DMS 273 (cell line): Measurements from ENCODE around the gene DNAJC28.
"Not testable (repeated sequence)": the region's sequence is repeated elsewhere in the genome, so short reads cannot be mapped to it uniquely, and the experiment has no call there.

Source experiments
- DNase-seq: peaks from one replicate; lab custom pipeline; 2025; ENCODE audit not compliant: unreplicated experiment; lab: John Stamatoyannopoulos, UW

DNAJC28 gene

GRCh38 chr21:33491373-33492102 lies at the start of gene DNAJC28:
DNAJC28 (minus strand) TSS chr21:33491716; CDS start chr21:33489393, 2,323 bp downstream.
- peak; percentile 98 for DNase-seq

GRCh38 chr21:33541105-33541711 lies 49.7 kb upstream of the DNAJC28 start:
- peak; percentile 66 for DNase-seq

GRCh38 chr21:33540711-33541104 lies 49.2 kb upstream of the DNAJC28 start:
- no peak for DNase-seq

GRCh38 chr21:33539616-33540015 lies 48.1 kb upstream of the DNAJC28 start:
- DNase-seq, result no peak

- DNase-seq, result no peak
Observed at GRCh38 chr21:33537212-33537611, 45.7 kb upstream of the DNAJC28 start.

GRCh38 chr21:33531007-33531406 lies 39.5 kb upstream of the DNAJC28 start:
- no peak for DNase-seq

- peak; percentile 9 for DNase-seq
Observed at GRCh38 chr21:33522953-33523349, 31.4 kb upstream of the DNAJC28 start.

- peak; percentile 27 for DNase-seq
Observed at GRCh38 chr21:33522297-33522952, 30.9 kb upstream of the DNAJC28 start.

GRCh38 chr21:33518899-33519298 lies 27.4 kb upstream of the DNAJC28 start:
- DNase-seq, result no peak

- no peak for DNase-seq
Observed at GRCh38 chr21:33514229-33514628, 22.7 kb upstream of the DNAJC28 start.

- DNase-seq, result no peak
Observed at GRCh38 chr21:33512481-33512880, 21.0 kb upstream of the DNAJC28 start.

- no peak for DNase-seq
Observed at GRCh38 chr21:33511639-33512038, 20.1 kb upstream of the DNAJC28 start.

GRCh38 chr21:33510826-33511225 lies 19.3 kb upstream of the DNAJC28 start:
- no peak for DNase-seq

GRCh38 chr21:33507003-33507402 lies 15.5 kb upstream of the DNAJC28 start:
- DNase-seq, result not testable (repeated sequence)

- DNase-seq, result no peak
Observed at GRCh38 chr21:33505833-33506232, 14.3 kb upstream of the DNAJC28 start.

GRCh38 chr21:33496345-33496744 lies 4.8 kb upstream of the DNAJC28 start:
- peak; percentile 11 for DNase-seq

GRCh38 chr21:33495743-33496142 lies 4.2 kb upstream of the DNAJC28 start:
- peak; percentile 17 for DNase-seq

- no peak for DNase-seq
Observed at GRCh38 chr21:33493756-33494155, 2.2 kb upstream of the DNAJC28 start.

- peak; percentile 5 for DNase-seq
Observed at GRCh38 chr21:33492571-33492970, 1.1 kb upstream of the DNAJC28 start.

GRCh38 chr21:33490991-33491372 lies 534 bp downstream of the DNAJC28 start:
- no peak for DNase-seq

- DNase-seq, result no peak
Observed at GRCh38 chr21:33488936-33489335, 2.6 kb downstream of the DNAJC28 start.

GRCh38 chr21:33487996-33488395 lies 3.5 kb downstream of the DNAJC28 start:
- no peak for DNase-seq
